Measurements from ENCODE around the gene LAMA5. TPM values are rescaled to one million over a fixed set of nuclear protein-coding genes. Genes with fewer than 3 reads are reported as not detected.

The LAMA5 gene
- total RNA-seq, 1 donor from 2014 or later, result 26.2 TPM

- DNase-seq (ENCODE audit: low spot score), result no peak
These were observed 50.6 kb downstream of the LAMA5 start for GRCh38 chr20:62316331-62317166.

GRCh38 chr20:62315773-62316172, 51.3 kb downstream of the LAMA5 start:
- DNase-seq (ENCODE audit: low spot score), result no peak

DNA sequence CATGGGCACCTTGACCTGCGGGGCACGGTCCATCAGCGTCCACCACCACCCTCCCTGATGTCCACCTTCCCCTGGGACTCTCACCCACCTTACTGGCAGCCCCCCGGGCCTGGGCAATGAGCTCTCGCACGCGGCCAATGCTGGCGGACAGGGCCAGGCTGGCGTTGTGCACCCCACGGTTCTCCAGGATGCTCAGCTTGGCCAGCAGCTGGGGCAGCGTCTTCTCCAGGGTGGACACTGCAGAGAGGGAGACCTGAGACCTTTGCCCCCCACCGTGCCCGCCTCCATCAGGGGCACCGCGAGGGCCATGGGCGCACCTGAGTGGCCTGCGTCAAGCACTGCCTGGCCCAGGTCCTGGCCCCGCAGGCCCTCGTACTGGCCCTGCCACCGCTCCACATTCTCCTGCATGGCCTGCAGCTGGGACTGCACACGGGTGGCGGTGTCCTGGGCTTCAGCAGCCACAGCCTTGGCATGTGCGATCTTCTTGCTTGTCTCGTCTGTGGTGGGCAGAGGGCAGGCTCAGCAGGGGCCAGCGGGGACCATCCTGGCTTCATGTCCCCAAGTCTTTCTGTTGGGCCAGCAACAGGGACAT, 52.3 kb downstream of the LAMA5 start:
- no peak for DNase-seq (ENCODE audit: low spot score)

GRCh38 chr20:62314339-62314638, 52.8 kb downstream of the LAMA5 start:
- no peak for DNase-seq (ENCODE audit: low spot score)

DNA sequence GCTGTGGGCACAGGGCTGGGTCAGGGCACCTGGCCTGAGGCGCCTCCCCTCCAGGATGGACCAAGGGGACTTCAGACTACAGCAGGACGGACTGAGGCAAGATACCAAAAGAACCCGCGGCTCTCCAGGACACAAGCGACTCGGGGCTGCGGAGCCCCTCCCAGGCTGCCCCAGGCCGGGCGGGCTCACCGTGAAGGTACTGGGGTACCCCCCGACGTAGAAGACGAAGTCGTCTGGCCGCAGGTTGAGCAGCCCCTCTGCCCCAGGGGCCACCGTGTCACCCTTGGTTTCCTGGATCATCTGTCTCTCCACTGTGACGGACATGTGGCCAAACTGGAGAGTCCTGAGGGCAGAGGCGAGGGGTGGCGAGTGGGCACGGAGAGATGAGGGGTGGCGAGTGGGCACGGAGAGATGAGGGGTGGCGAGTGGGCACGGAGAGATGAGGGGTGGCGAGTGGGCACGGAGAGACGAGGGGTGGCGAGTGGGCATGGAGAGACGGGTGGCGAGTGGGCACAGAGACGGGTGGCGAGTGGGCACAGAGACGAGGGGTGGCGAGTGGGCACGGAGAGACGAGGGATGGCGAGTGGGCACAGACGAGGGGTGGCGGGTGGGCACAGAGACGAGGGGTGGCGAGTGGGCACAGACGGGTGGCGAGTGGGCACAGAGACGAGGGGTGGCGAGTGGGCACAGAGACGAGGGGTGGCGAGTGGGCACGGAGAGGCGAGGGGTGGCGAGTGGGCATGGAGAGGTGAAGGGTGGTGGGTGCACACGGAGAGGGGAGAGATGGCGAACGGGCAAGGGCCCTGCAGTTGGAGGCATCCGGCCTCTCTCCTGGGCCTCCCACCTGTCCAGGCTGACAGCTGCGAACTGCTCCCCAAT, 53.4 kb downstream of the LAMA5 start:
- no peak for DNase-seq (ENCODE audit: low spot score)

DNA sequence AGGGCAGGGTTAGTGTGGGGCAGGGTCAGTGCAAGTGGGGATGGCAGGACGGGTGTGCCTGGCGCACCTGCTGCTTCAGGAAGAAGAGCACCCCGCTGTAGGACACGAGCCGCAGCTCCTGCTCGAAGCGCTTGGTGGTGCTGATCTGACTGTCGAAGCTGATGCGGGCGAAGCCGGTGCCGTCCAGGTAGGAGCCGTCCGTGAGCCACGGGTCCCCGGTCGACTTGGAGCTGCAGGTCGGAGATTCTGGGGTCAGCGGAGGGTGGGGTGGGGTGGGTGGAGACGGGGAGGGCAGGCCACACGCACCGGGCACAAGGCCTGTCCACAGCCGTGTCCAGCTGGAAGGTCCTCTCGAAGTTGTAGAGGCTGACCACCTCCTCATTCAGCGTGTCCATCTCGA, 54.1 kb downstream of the LAMA5 start:
- no peak for DNase-seq (ENCODE audit: low spot score)

DNA sequence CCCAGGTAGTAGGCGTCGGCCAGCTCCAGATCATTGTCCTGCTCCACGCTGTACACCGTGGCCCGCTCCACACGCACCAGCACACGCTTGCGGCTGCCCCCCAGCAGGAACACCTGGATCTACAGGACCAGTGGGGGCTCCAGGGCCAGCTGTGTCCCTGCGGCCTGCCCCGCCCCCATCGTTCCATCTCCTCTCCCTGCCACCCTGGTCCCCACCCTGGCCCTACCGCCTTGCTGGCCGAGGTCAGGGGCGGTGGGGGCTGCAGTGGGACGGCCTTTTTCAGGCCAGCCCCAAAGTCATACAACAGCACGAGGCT, 54.5 kb downstream of the LAMA5 start:
- no peak for DNase-seq (ENCODE audit: low spot score)

DNA sequence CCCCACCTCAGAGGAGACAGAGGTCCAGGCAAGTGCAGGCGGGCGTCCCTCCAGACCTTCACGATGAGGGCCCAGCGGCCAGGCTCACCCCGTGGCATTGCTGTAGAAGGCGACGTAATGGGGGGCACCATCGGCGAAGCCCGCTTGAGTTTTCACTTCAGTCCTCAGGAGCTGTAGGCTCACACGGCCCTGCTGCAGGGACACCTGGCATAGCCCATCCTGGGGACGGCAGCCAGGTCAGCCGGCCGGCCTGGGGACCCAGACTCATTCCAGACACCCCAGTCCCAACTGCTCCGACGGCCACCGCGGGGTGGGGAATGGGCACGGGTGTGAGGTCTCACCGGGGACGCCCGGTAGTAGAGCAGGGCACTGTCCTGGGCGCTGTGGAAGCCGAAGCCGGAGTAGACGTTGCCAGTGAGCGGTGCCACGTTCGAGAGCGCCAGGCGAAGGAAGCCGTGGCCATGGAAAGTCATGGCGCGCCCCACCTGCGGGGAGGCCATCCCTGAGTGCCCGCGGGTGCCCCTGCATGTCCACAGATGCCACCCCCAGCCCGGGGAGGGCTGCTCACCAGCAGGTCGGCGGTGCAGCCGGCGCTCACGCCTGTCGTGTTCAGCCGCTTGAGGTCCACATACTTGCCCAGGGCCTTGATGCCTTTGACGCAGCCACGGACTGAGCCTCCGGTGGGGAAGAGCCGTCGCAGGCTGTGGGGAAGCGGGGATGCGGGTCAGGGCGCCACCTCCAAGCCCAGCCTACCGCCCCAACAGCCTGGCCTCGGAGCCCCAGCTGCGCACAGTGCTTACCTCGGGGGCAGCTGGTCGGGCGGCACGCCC, 55.1 kb downstream of the LAMA5 start:
- DNase-seq (ENCODE audit: low spot score), result no peak

DNA sequence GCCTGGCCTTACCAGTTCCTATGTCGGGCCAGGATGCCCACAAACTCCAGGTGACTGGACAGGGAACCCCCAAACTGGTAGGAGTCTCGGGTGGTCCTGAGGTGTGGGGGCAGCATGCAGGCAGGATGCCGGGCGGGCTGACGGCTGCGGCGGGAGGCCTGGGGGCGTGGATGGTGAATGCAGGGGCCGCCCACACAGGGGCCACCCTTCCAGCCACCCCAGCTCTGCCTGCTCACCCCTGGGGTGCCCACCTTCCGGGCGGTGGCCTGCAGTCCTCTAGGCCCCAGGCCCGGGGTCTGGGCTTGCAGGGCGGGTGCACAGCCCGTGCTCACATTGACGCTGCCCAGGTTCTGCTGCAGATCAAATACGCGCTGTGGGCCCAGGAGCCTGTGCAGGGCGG, 56.0 kb downstream of the LAMA5 start:
- DNase-seq (ENCODE audit: low spot score), result no peak

DNA sequence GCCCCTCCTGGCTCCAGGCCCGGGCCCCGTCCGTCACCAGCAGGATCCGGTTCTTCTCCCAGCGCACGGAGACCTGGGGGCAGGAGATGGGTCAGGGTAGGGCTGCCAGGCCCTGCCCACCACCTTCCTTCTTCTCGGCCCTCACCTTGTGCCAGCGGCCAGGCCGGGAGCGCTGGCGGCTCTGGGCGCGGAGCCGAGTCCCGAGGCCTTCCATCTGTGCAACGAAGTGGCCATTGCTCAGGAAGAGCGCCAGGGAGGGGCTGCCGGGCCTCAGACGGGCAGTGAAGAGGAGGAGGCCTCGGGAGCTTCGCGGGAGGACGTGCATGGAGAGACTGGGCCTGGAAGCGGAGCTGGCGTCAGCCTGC, 56.4 kb downstream of the LAMA5 start:
- DNase-seq (ENCODE audit: low spot score), result no peak

DNA sequence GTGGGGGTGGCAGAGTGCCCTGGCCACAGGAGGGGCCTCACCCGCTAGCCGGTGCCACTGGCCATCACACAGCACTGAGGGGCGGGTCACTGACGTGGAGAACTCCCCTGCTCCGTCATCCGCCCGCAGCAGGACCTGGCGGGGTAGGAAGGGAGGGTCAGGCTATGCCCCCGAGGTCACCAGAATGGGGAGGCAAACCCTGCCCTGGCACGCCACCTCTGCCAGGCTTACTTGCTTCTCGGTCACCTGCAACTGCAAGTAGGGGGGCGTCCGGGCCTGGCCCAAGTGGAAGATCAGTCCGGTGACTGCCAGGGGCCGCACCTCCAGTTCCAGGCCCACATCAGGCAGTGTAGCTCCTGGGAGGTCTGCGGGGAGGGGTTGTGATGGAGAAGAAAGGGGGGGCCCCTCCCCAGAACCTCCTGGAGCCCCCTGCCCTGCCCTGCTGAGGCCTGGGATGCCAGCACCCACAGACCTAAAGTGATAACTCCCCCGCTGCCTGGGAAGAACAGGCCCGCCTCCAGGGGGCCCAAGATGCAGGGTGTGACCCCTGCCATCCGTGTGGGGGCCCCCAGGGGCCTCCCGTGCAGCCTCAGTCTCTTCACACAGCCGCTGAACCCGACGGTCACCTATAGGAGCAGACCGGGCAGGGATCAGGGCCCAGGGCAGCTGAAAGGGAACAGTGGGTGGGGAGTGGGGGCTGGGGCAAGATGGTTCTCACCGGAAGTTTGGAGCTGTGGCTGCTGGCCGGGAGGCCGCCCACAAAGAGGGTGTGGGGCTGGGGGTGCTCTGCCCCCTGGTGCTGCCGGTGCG, 57.0 kb downstream of the LAMA5 start:
- no peak for DNase-seq (ENCODE audit: low spot score)

GRCh38 chr20:62309198-62309944, 57.7 kb downstream of the LAMA5 start:
- DNase-seq (ENCODE audit: low spot score), result no peak

GRCh38 chr20:62308102-62308822, 58.9 kb downstream of the LAMA5 start:
- no peak for DNase-seq (ENCODE audit: low spot score)

DNA sequence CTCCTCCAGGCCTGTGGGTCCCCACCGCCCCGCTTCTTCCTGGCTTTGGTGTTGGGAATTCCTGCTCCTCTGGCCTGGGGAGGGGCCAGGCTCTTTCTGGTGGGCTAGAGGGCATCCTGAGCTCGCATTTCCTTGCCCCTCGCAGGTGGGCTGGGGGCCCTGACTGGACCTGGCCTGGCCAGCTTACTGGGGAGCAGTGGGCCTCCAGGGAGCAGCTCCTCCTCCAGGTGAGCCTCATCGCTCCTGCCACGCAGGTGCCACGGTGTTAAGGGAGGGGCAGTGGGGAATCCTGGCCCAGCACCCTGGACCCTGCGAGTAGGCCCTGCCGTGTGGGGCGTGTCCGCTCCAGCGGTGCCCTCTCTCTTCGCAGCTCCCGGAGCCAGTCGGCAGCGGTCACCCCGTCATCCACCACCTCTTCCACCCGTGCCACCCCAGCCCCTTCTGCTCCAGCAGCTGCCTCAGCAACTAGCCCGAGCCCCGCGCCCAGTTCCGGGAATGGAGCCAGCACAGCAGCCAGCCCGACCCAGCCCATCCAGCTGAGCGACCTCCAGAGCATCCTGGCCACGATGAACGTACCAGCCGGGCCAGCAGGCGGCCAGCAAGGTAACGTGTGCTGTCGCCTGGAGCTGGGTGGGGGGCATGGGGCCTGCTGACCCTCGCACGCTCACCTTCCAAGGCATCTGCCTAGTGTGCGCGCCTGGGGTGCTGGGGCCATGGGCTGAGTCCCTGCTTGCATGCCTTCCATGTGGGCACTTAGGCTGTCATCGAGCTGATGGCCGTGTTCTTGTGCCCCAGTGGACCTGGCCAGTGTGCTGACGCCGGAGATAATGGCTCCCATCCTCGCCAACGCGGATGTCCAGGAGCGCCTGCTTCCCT, 59.6 kb downstream of the LAMA5 start:
- no peak for DNase-seq (ENCODE audit: low spot score)

DNA sequence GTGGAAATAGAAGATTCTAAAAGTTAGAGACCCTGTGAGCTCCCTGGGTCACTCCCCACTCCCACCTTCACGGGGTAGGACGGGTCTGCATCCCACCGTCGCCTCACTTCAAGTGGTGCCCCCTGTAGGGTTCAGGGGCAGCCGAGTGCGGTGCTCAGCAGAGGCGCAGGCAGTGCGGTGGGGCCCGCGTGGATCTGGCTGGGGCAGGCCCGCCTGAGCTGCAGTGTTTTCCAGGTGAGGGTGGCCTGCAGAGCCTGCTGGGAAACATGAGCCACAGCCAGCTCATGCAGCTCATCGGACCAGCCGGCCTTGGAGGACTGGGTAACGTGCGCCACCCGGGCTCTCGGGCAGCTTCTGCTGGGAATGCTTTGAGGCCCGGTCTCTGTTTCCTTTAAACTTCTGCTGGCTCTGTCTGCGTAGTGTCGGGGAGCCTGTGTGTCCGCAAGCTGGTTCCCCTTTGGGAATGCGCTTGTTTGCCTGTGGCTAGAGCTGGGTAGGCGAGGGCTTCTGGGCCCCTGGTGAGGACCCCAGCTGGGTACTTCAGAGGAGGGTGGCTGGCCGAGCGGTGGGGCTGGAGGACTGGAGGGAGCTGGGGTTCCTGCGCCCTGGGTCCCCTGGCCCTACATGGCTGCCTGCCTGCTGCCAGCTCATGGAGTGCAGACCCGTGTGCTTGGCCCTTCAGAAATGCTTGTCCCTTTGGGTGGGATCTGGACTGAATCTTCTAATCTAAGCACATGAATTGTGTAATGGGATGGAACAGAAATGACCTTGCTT, 60.5 kb downstream of the LAMA5 start:
- no peak for DNase-seq (ENCODE audit: low spot score)

DNA sequence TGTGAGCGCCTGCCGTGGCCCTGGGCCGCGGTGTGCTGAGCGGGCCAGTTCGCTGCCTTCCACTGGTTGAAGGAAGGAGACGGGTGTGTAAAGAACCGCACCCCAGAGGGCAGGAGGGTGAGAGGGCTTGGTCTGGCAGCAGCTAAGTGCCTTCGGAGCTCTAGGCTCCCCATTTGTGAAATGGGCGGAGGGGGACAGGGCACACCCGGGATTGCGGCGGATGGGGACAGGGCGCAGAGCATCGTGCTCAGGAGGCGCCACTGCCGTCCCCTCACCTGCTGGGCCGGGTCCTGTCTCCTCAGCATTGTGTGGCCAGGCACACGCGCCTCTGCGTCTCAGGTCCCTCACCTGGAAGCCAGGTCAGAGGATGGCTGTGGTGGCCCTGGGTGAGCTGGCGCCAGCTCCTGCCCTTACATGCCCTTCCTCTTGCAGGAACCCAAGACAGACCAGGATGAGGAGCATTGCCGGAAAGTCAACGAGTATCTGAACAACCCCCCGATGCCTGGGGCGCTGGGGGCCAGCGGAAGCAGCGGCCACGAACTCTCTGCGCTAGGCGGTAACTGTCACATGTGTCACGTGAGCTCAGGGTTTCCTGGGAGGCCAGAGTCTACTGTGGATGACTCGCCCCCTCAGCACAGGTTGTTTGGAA, 61.2 kb downstream of the LAMA5 start:
- no peak for DNase-seq (ENCODE audit: low spot score)

DNA sequence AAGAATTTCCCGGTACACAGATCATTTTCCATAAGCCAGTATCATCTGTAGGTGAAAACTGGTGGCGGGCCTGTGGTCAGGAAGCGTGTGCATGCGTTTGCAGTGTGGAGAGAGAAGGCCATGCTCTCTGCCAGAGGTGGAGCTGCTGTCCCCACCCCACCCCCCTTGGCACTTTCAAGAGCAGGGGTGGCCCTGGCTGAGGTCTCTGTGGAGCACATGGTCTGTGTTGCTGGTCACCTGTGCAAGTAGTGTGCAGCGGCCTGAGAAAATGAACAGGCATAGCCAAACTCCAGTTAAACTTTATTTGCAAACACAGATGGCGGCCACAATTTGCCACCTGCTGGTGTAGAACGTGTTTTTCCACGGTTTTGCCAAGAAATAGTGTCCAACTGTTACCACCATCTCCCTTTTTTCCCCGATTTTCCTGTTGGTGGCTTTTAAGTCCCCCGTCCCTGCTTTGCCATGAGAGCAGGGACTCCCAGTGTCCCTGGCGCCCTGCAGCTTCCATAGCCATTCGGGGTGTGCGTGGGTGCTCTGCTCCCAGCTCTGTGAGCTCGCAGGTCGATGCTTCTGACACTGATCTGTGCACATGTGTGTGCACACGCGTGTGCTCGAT, 61.9 kb downstream of the LAMA5 start:
- DNase-seq (ENCODE audit: low spot score), result no peak
